Left lung (tissue), 10 donors: Measurements from ENCODE around the gene CYBA. TPM values are rescaled to one million over a fixed set of nuclear protein-coding genes. Genes with fewer than 3 reads are reported as not detected.

ENCODE experiments used
- ATAC-seq: fragments of 200-7000 bp; cut with Tn5 transposase; one replicate; pipeline ENCODE4 v1.9.1; 2020; ENCODE audit warnings: moderate library complexity
- DNase-seq, 4 donors: peaks; one replicate each; pipeline ENCODE4 v3.0.0-alpha.2; 2013 to 2020
- H3K27ac ChIP-seq, 2 donors: fragments of 200-600 bp; sonication (generic) in 1 of 2; one replicate each; pipeline versions ENCODE4 v1.5.0 to v1.8.0; 2020 to 2021
- H3K27me3 ChIP-seq, 2 donors: fragments of 200-600 bp; sonication (generic) in 1 of 2; one replicate each; pipeline versions ENCODE4 v1.5.0 to v1.8.0; 2020 to 2021
- H3K36me3 ChIP-seq, 2 donors: fragments of 200-600 bp; sonication (generic) in 1 of 2; one replicate each; pipeline versions ENCODE4 v1.5.0 to v1.8.0; 2020 to 2021
- H3K4me1 ChIP-seq, 2 donors: fragments of 200-600 bp; one replicate each; pipeline ENCODE4 v1.8.0; 2021
- H3K4me3 ChIP-seq, 2 donors: fragments of 200-600 bp; sonication (generic) in 1 of 2; one replicate each; pipeline versions ENCODE4 v1.5.0 to v1.8.0; 2020 to 2021; ENCODE audit warnings: mild to moderate bottlenecking in 1 of 2
- H3K9me3 ChIP-seq, 2 donors: fragments of 200-600 bp; sonication (generic) in 1 of 2; one replicate each; pipeline versions ENCODE4 v1.5.0 to v1.8.0; 2020 to 2021
- CTCF ChIP-seq, 2 donors: fragments of 200-600 bp; sonication (generic) in 1 of 2; IDR thresholded peaks; one replicate each; pipeline versions ENCODE4 v1.5.0 to v1.8.0; 2021; ENCODE audit warnings: antibody characterized with exemption in 2 of 2
- intact Hi-C, 2 donors: fragments of 100-400 bp; cut with DNase I; formaldehyde crosslinking; loops; one replicate each; pipeline versions ENCODE4 v1.11.2 to v1.14.2; 2022
- polyA plus RNA-seq, 6 donors: library from polyadenylated mRNA; unstranded; fragments of 120-200 nt; gene quantifications; one replicate each; pipeline ENCODE4 v1.2.1, GENCODE V29; 2013; ENCODE audit not compliant: insufficient read length in 6 of 6
- total RNA-seq, 2 donors: library from RNA; stranded (reverse); fragmentation: NEBNext Ultra II Directional; extraction: Animal tissue kit (Norgen Biotek cat#: 25700); gene quantifications; one replicate each; pipeline ENCODE4 v1.2.1, GENCODE V29; 2021
- donor health status: DM: no; HTN: yes; CAD: no.
- donor health status: DM: no; HTN: no; CAD: no.

The CYBA gene
- total and polyA plus RNA-seq, 8 donors: 48.8 to 396 (median 77.3) TPM

DNA sequence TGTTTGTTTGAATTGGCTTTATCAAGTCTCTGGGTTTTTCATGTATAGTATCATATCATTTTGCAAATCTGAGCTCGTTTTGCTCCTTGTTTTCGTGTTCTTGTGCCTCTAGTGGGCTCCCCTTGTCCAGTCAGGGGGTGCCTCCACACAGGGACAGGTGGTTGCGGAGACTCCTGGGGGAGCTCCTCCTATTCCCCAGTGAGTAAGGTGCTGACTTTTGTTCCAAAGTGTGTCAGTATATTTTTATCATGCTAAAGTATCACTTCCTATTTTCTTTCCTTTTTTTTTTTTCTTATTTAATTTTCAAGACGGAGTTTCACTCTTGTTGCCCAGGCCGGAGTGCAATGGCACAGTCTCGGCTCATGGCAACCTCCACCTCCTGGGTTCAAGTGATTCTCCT lies 42.8 kb downstream of the CYBA start:
- DNase-seq (no peak), ATAC-seq (no peak)
- Histone ChIP-seq H3K4me3 (no peak overlapping the region), H3K27me3 (no peaks in the 10 kb centered on the region), H3K4me1 (peaks cover 0 to 11% of the 10 kb centered on the region in 2 donors), H3K36me3 (peaks cover 0 to 85% of the 10 kb centered on the region in 2 donors), H3K9me3 (no peaks in the 10 kb centered on the region), H3K27ac (no peak overlapping the region)
- TF ChIP-seq CTCF (IDR thresholded peaks at IDR 0.05): no peak
- intact Hi-C loops: no loop called here

GRCh38 chr16:88606148-88606757 lies 44.6 kb downstream of the CYBA start:
- Histone ChIP-seq H3K4me3 (no peak overlapping the region), H3K4me1 (peaks cover 5 to 14% of the 10 kb centered on the region in 2 donors), H3K27ac (no peak overlapping the region), H3K36me3 (peaks cover 0 to 87% of the 10 kb centered on the region in 2 donors), H3K9me3 (no peaks in the 10 kb centered on the region), H3K27me3 (no peaks in the 10 kb centered on the region)
- ATAC-seq (no peak), DNase-seq (peak in 1 of 4 donors; percentile 53)
- no peak for TF ChIP-seq CTCF (IDR thresholded peaks at IDR 0.05)
- intact Hi-C loops: no loop called here

DNA sequence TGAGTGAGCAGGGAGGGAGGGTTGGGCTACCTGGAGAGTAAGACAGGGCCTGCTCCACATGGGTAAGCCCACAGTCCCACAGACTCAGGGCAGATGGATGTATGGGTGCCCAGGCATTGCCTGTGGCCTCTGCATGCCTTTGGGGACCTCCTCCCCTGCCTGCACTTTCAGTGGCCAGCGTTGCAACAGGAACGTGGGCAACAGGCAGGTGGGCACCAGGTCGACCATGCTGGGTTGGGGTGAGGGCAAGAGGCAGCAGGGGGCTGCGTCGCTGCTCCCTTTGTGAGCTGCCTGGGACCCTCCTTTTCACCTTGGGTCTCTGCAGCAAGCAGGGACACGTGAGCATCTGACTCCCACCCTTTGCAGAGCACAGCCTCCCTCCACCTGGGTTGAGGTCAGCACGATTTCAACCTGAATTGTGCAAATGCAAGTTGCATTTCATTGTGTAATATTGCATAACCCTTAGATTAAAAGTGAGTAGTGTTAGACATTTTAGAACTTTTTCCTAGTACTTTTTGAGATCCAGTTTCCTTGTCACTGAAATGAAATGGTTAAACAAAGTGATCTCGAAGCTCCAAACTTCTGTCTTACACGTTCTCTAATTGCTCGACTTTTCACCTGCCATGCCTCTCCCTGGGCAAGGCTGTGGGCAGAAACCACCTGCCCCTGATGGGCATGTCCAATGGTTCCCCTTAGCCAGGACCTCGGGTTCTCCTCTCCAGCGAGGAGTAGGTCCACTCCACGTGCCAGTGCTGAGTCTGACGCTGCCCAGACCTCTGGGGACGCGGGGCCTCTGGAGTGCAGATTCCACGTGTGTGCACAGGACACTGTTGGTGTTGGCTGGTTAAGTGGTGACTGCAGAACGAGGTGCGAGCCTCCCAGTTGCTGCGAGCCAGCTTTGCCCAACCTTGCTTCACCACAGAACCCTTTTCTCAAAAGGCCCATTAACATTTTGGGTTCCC lies 45.4 kb downstream of the CYBA start:
- Histone ChIP-seq H3K4me1 (peaks cover 12 to 21% of the 10 kb centered on the region in 2 donors), H3K9me3 (no peaks in the 10 kb centered on the region), H3K36me3 (peaks cover 0 to 87% of the 10 kb centered on the region in 2 donors), H3K27me3 (no peaks in the 10 kb centered on the region), H3K27ac (peak overlapping the region in 1 of 2 donors; percentile 23), H3K4me3 (no peak overlapping the region)
- TF ChIP-seq CTCF (IDR thresholded peaks at IDR 0.05): no peak
- ATAC-seq: no peak
- DNase-seq: peak in 1 of 4 donors; percentile 53
- intact Hi-C loops: no loop called here

GRCh38 chr16:88602091-88602490 lies 48.8 kb downstream of the CYBA start:
- Histone ChIP-seq H3K27me3 (no peaks in the 10 kb centered on the region), H3K9me3 (no peaks in the 10 kb centered on the region), H3K4me3 (no peak overlapping the region), H3K4me1 (peaks cover 15 to 54% of the 10 kb centered on the region in 2 donors), H3K36me3 (peaks cover 0 to 86% of the 10 kb centered on the region in 2 donors), H3K27ac (no peak overlapping the region)
- TF ChIP-seq CTCF (IDR thresholded peaks at IDR 0.05): no peak
- intact Hi-C loops: no loop called here
- DNase-seq: peak in 2 of 4 donors; percentile 74 to 81
- peak; percentile 76 for ATAC-seq
